ENCODE results near the gene RCOR2. TPM values are rescaled to one million over a fixed set of nuclear protein-coding genes. Genes with fewer than 3 reads are reported as not detected.
A peak's percentile ranks its signal among the peaks of the same experiment; 100 is the strongest.

The RCOR2 gene
- total RNA-seq, 2 experiments from 2014 or later = 2.1 to 2.4 TPM

GRCh38 chr11:63951779-63952536, 35.0 kb upstream of the RCOR2 start:
- peak; percentile 20 for DNase-seq (ENCODE audit: low spot score)
- peak overlapping the region; percentile 10 for H3K27ac ChIP-seq (ENCODE audit: low read depth, low read length, poor library complexity, severe bottlenecking)
- H3K4me2 ChIP-seq (ENCODE audit: low read length) = peak overlapping the region; percentile 5; the same call in 1 of the 2 replicates
- H3K9me2 ChIP-seq (ENCODE audit: insufficient read depth, low read length) = no peaks in the 10 kb centered on the region
- peaks cover 78% of the 10 kb centered on the region for H3K36me3 ChIP-seq (ENCODE audit: insufficient read depth, low read length)
- no TSS peak for BruUV-seq (replicated peaks)
- TF ChIP-seq CTCF (conservative IDR thresholded peaks at IDR 0.05; ENCODE audit: low read length) = no peak
- TF ChIP-seq EZH2phosphoT487 (IDR thresholded peaks at IDR 0.05; ENCODE audit: borderline replicate concordance, low read depth, low read length) = no peak
- no peak overlapping the region for H2AFZ ChIP-seq (ENCODE audit: low read length)
- CTCF ChIA-PET (ENCODE audit: unreplicated experiment) = no interaction called here
- H3K79me2 ChIP-seq (ENCODE audit: insufficient read depth, low read depth, low read length) = no peaks in the 10 kb centered on the region
- intact Hi-C loops (cut with micrococcal nuclease; ENCODE audit: unreplicated experiment) = no loop called here
- POLR2A ChIA-PET = interaction anchor here (1.1 kb wide), 2 partner anchors 11 to 34 kb away, joined by 3 to 4 read pairs; partner anchors contain the start of gene OTUB1
- H3K9me3 ChIP-seq (ENCODE audit: low read length) = no peaks in the 10 kb centered on the region
- H3K4me1 ChIP-seq (ENCODE audit: insufficient read depth, low read length, poor library complexity, severe bottlenecking) = peaks cover 9% of the 10 kb centered on the region
- no peaks in the 10 kb centered on the region for H4K20me1 ChIP-seq (ENCODE audit: insufficient read depth, low read length)
- H3K4me3 ChIP-seq (ENCODE audit: low read depth, low read length, poor library complexity, severe bottlenecking) = no peak overlapping the region

- Histone ChIP-seq H3K4me2 (ENCODE audit: low read length) (no peak overlapping the region), H3K36me3 (ENCODE audit: insufficient read depth, low read length) (peaks cover 55% of the 10 kb centered on the region), H4K20me1 (ENCODE audit: insufficient read depth, low read length) (0 out of 2 replicates have a peak, but pooled peaks cover 2% of the 10 kb centered on the region), H3K9me2 (ENCODE audit: insufficient read depth, low read length) (no peaks in the 10 kb centered on the region), H3K27ac (ENCODE audit: low read depth, low read length, poor library complexity, severe bottlenecking) (no peak overlapping the region), H2AFZ (ENCODE audit: low read length) (no peak overlapping the region), H3K79me2 (ENCODE audit: insufficient read depth, low read depth, low read length) (peaks cover 4% of the 10 kb centered on the region; the same call in 1 of the 2 replicates), H3K4me3 (ENCODE audit: low read depth, low read length, poor library complexity, severe bottlenecking) (no peak overlapping the region), H3K4me1 (ENCODE audit: insufficient read depth, low read length, poor library complexity, severe bottlenecking) (peaks cover 6% of the 10 kb centered on the region), H3K9me3 (ENCODE audit: low read length) (no peaks in the 10 kb centered on the region)
- DNase-seq (ENCODE audit: low spot score) = peak; percentile 62
- TF ChIP-seq EZH2phosphoT487 (IDR thresholded peaks at IDR 0.05; ENCODE audit: borderline replicate concordance, low read depth, low read length) = no peak
- TF ChIP-seq CTCF (conservative IDR thresholded peaks at IDR 0.05; ENCODE audit: low read length) = peak; percentile 83
- ChIA-PET POLR2A (interaction anchor here (0.7 to 0.9 kb wide), 3 partner anchors 107 to 121 kb away, joined by 3 read pairs; partner anchors contain the start of gene MARK2), CTCF (ENCODE audit: unreplicated experiment) (interaction anchor here (2.6 kb wide), 1 partner anchor 109 kb away, joined by 17 read pairs; no protein-coding TSS in a partner anchor)
- intact Hi-C loops (cut with micrococcal nuclease; ENCODE audit: unreplicated experiment) = loop anchor here (1.0 to 5.0 kb wide), 2 partner anchors 38 to 108 kb away; no protein-coding TSS in a partner anchor
- BruUV-seq (replicated peaks) = no TSS peak
Measured at GRCh38 chr11:63945477-63946163, 28.7 kb upstream of the RCOR2 start.
